Osteoblast (primary cell): Measurements from ENCODE around the gene AMHR2. TPM values are rescaled to one million over a fixed set of nuclear protein-coding genes. Genes with fewer than 3 reads are reported as not detected.
"Not testable (repeated sequence)": the region's sequence is repeated elsewhere in the genome, so short reads cannot be mapped to it uniquely, and the experiment has no call there.

ENCODE experiments used
- DNase-seq: peaks from one replicate; pipeline ENCODE4 v3.0.0; 2011; ENCODE audit warnings: low spot score, mixed read lengths; ENCODE audit not compliant: insufficient read length; ENCODE audit errors: missing footprints
- H2AFZ ChIP-seq: 2 replicates; pipeline ENCODE4 v1.6.0; 2011; ENCODE audit warnings: mild to moderate bottlenecking, low read length
- H3K27ac ChIP-seq: 2 replicates; pipeline ENCODE4 v1.5.1; 2011; ENCODE audit warnings: mild to moderate bottlenecking, low read depth, low read length, moderate library complexity
- H3K27me3 ChIP-seq: 2 replicates; pipeline ENCODE4 v1.6.0; 2012; ENCODE audit warnings: mild to moderate bottlenecking, control low read depth, inconsistent platforms, low read length, moderate library complexity; ENCODE audit not compliant: insufficient read depth
- H3K36me3 ChIP-seq: 2 replicates; pipeline ENCODE4 v1.5.1; 2011; ENCODE audit warnings: mild to moderate bottlenecking, low read length, control low read depth, moderate library complexity; ENCODE audit not compliant: insufficient read depth
- H3K4me1 ChIP-seq: 2 replicates; pipeline ENCODE4 v1.5.1; 2011; ENCODE audit warnings: mild to moderate bottlenecking, low read length, control low read depth, moderate library complexity; ENCODE audit not compliant: insufficient read depth
- H3K4me2 ChIP-seq: 2 replicates; pipeline ENCODE4 v1.6.0; 2011; ENCODE audit warnings: mild to moderate bottlenecking, low read length; ENCODE audit not compliant: insufficient read depth
- H3K4me3 ChIP-seq: fragments of 200-600 bp; sonication (generic); 3 replicates; pipeline ENCODE4 v1.5.1; 2012; ENCODE audit warnings: mild to moderate bottlenecking, low read length, inconsistent platforms; ENCODE audit not compliant: insufficient read depth
- H3K79me2 ChIP-seq: 2 replicates; pipeline ENCODE4 v1.6.0; 2012; ENCODE audit warnings: mild to moderate bottlenecking, low read length, control low read depth, inconsistent platforms; ENCODE audit not compliant: insufficient read depth
- H3K9me3 ChIP-seq: 2 replicates; pipeline ENCODE4 v1.5.1; 2011; ENCODE audit warnings: low read depth, low read length, control low read depth
- H4K20me1 ChIP-seq: 2 replicates; pipeline ENCODE4 v1.6.0; 2012; ENCODE audit warnings: mild to moderate bottlenecking, low read length, control low read depth; ENCODE audit not compliant: insufficient read depth
- total RNA-seq: library from RNA; depleted of rRNA; stranded (reverse); fragments of >200 nt; gene quantifications from 2 replicates; pipeline ENCODE4 v1.2.3, GENCODE V29; 2012
- TF ChIP-seq, protein P1 (sequence below): IDR thresholded peaks from 2 replicates; pipeline ENCODE4 v1.5.1; 2011; ENCODE audit warnings: mild to moderate bottlenecking, low read depth, low read length, moderate library complexity; ENCODE audit errors: extremely low read depth

AMHR2 gene
- total RNA-seq, 1 donor: not detected

DNA sequence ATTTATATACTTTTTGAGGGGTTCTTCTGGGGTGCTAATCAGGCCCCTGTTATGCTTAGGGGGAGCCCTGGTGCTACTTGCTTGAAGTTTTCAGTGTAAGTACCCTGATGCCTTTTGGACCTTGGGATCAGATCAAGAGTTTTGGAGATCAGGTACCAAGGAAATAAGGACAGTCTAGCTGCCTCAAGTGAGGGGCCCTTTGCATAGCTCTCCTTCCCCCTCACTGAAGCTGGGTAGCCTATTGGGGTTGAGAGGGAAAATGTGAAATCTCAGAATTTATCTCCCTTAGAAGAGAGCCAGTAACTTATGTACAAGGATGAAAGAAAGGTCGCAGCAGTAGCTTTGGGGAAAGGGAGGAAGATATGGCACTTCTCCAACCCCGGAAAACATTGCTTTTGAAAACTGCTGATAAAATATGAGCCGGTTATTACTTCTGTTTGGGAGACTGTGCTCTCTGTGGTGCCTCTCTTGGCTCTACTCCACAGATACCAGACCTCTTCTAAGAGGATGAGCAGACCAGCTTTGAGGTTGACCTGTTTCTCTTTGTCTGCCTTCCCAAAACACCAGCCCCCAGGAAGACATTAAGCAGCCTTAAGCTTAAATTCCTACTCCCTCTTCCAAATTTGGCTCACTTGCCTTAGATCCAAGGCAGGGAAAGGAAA is 8.8 kb upstream of the AMHR2 start:
- H3K9me3 ChIP-seq: no peaks in the 10 kb centered on the region
- peaks cover 11% of the 10 kb centered on the region for H3K4me1 ChIP-seq
- peaks cover 22% of the 10 kb centered on the region for H3K36me3 ChIP-seq
- H3K4me2 ChIP-seq: no peak overlapping the region
- H3K27ac ChIP-seq: no peak overlapping the region
- no peak overlapping the region for H2AFZ ChIP-seq
- no peaks in the 10 kb centered on the region for H3K27me3 ChIP-seq
- H4K20me1 ChIP-seq: no peaks in the 10 kb centered on the region
- TF ChIP-seq, protein P1, sequence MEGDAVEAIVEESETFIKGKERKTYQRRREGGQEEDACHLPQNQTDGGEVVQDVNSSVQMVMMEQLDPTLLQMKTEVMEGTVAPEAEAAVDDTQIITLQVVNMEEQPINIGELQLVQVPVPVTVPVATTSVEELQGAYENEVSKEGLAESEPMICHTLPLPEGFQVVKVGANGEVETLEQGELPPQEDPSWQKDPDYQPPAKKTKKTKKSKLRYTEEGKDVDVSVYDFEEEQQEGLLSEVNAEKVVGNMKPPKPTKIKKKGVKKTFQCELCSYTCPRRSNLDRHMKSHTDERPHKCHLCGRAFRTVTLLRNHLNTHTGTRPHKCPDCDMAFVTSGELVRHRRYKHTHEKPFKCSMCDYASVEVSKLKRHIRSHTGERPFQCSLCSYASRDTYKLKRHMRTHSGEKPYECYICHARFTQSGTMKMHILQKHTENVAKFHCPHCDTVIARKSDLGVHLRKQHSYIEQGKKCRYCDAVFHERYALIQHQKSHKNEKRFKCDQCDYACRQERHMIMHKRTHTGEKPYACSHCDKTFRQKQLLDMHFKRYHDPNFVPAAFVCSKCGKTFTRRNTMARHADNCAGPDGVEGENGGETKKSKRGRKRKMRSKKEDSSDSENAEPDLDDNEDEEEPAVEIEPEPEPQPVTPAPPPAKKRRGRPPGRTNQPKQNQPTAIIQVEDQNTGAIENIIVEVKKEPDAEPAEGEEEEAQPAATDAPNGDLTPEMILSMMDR: no peak
- no peak overlapping the region for H3K4me3 ChIP-seq
- H3K79me2 ChIP-seq: no peaks in the 10 kb centered on the region
- DNase-seq: no peak

GRCh38 chr12:53415752-53416389 is 7.8 kb upstream of the AMHR2 start:
- H4K20me1 ChIP-seq, H3K9me3 ChIP-seq, H2AFZ ChIP-seq, DNase-seq, H3K79me2 ChIP-seq, H3K4me3 ChIP-seq, H3K4me2 ChIP-seq, H3K27ac ChIP-seq, H3K27me3 ChIP-seq: not testable (repeated sequence)
- Histone ChIP-seq H3K36me3 (peaks cover 15% of the 10 kb centered on the region), H3K4me1 (peaks cover 11% of the 10 kb centered on the region)

- H2AFZ ChIP-seq, H3K9me3 ChIP-seq, DNase-seq, H3K27ac ChIP-seq, H3K27me3 ChIP-seq, H3K36me3 ChIP-seq, H3K79me2 ChIP-seq, H3K4me3 ChIP-seq, H4K20me1 ChIP-seq, H3K4me2 ChIP-seq: not testable (repeated sequence)
- peaks cover 16% of the 10 kb centered on the region for H3K4me1 ChIP-seq
These were observed 6.3 kb upstream of the AMHR2 start for GRCh38 chr12:53417291-53417816.

GRCh38 chr12:53418221-53418620 is 5.4 kb upstream of the AMHR2 start:
- Histone ChIP-seq H3K27ac (no peak overlapping the region), H3K36me3 (no peaks in the 10 kb centered on the region), H4K20me1 (no peaks in the 10 kb centered on the region), H3K9me3 (no peaks in the 10 kb centered on the region), H3K4me3 (no peak overlapping the region), H2AFZ (no peak overlapping the region), H3K79me2 (no peaks in the 10 kb centered on the region), H3K27me3 (no peaks in the 10 kb centered on the region), H3K4me2 (no peak overlapping the region), H3K4me1 (peaks cover 9% of the 10 kb centered on the region)
- TF ChIP-seq, protein P1: no peak
- no peak for DNase-seq

- no peaks in the 10 kb centered on the region for H3K79me2 ChIP-seq
- no peak overlapping the region for H3K27ac ChIP-seq
- H4K20me1 ChIP-seq: no peaks in the 10 kb centered on the region
- H3K9me3 ChIP-seq: no peaks in the 10 kb centered on the region
- H3K36me3 ChIP-seq: no peaks in the 10 kb centered on the region
- no peak overlapping the region for H3K4me2 ChIP-seq
- peaks cover 9% of the 10 kb centered on the region for H3K4me1 ChIP-seq
- TF ChIP-seq, protein P1: no peak
- H2AFZ ChIP-seq: no peak overlapping the region
- DNase-seq: no peak
- H3K4me3 ChIP-seq: no peak overlapping the region
- H3K27me3 ChIP-seq: no peaks in the 10 kb centered on the region
These were observed 3.9 kb upstream of the AMHR2 start for GRCh38 chr12:53419756-53420155.

DNA sequence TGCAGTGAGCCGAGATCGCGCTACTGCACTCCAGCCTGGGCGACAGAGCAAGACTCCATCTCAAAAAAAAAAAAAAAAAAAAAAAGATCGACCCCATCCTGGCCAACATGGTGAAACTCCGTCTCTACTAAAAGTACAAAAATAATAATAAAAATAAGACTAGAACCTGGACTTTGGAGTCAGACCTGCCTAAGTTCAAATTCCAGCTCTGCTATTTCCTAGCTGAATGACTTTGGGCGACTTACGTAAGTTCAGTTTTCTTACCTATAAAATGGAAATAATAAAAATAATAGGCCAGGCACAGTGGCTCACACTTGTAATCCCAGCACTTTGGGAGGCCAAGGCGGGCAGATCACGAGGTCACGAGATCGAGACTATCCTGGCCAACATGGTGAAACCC is 1.4 kb upstream of the AMHR2 start:
- not testable (repeated sequence) for H4K20me1 ChIP-seq, H3K36me3 ChIP-seq, H3K4me1 ChIP-seq, H2AFZ ChIP-seq, DNase-seq, H3K9me3 ChIP-seq, H3K27ac ChIP-seq, H3K79me2 ChIP-seq, H3K27me3 ChIP-seq, H3K4me3 ChIP-seq, H3K4me2 ChIP-seq
